Mucosa of descending colon (tissue), 3 donors: ENCODE data around the gene DKK3. TPM values are rescaled to one million over a fixed set of nuclear protein-coding genes. Genes with fewer than 3 reads are reported as not detected.
A peak's percentile ranks its signal among the peaks of the same experiment; 100 is the strongest.

ENCODE experiments used
- ATAC-seq: fragments of 200-7000 bp; cut with Tn5 transposase; one replicate; pipeline ENCODE4 v1.9.1; 2020; ENCODE audit warnings: mild to moderate bottlenecking, moderate library complexity
- DNase-seq, 3 donors: peaks; one replicate each; pipeline ENCODE4 v3.0.0-alpha.2; 2020
- H3K36me3 ChIP-seq: fragments of 200-600 bp; one replicate; pipeline ENCODE4 v1.8.0; 2021; ENCODE audit warnings: low read depth, mild to moderate bottlenecking
- H3K4me1 ChIP-seq: fragments of 200-600 bp; one replicate; pipeline ENCODE4 v1.8.0; 2021; ENCODE audit warnings: low read depth, mild to moderate bottlenecking
- H3K4me3 ChIP-seq: fragments of 200-600 bp; one replicate; pipeline ENCODE4 v1.8.0; 2021; ENCODE audit warnings: mild to moderate bottlenecking
- H3K9me3 ChIP-seq: fragments of 200-600 bp; one replicate; pipeline ENCODE4 v1.8.0; 2021; ENCODE audit warnings: mild to moderate bottlenecking
- intact Hi-C, 2 donors: fragments of 100-400 bp; cut with DNase I in 1 of 2; cut with micrococcal nuclease in 1 of 2; formaldehyde crosslinking; loops; one replicate each; pipeline versions ENCODE4 v1.11.0 to v1.11.1; 2022; cut with DNase I, micrococcal nuclease
- total RNA-seq, 3 donors: library from RNA; stranded (reverse); fragmentation: NEBNext Ultra II Directional in 2 of 3; extraction: Animal tissue kit (Norgen Biotek cat#: 25700) in 2 of 3; gene quantifications; one replicate each; pipeline versions ENCODE4 v1.2.1 to v1.2.4, GENCODE V29; 2021 to 2023
- TF ChIP-seq, protein P1 (sequence below): fragments of 200-600 bp; IDR thresholded peaks from one replicate; pipeline ENCODE4 v1.8.0; 2022; ENCODE audit warnings: antibody characterized with exemption, mild to moderate bottlenecking
- donor health status: DM: no; HTN: no; CAD: no; lungs with moderate emphysema.
- donor health status: DM: no; HTN: no; CAD: no.
- donor health status: DM: no; HTN: yes; CAD: no.

DKK3 gene
- total RNA-seq, 3 donors from 2014 or later: 9.1 to 52.9 (median 18.9) TPM

DNA sequence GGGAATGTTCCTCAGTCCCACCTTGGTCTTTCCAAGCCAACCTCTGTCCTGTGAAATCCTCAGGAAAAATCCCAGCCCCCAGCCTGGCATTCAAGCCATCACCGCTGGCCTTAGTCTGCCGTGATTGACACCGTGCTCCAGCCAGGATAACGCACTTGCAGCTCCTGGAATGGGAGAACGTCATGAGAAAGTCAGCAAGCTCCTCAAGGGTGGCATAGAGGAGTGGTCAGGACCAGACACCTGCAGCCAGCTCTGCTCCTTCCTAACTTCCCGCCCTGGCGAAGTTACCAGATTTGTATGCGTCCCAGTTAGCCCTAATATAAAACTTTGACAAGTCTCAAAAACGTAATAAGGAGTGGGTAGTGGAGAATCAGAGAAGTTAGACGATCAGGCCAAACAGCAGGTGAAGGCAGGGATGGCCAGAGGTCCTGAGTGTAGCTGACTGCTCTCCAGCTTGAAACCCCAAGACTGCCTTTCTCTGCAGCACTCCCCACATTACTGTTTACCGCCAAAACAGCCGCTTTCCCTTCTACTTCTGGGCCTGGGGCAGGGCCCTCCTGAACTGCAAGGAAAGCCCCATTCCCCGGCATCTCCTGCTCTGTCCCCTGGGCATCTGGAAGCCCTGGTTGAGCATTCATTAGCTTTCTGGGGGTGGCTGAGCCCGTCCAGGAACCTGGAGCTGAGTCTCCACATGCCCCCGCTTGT is 1.3 kb upstream of the DKK3 start:
- intact Hi-C loops: no loop called here
- no peaks in the 10 kb centered on the region for H3K36me3 ChIP-seq
- ATAC-seq (no peak), DNase-seq (no peak)
- no peaks in the 10 kb centered on the region for H3K4me1 ChIP-seq
- TF ChIP-seq, protein P1, sequence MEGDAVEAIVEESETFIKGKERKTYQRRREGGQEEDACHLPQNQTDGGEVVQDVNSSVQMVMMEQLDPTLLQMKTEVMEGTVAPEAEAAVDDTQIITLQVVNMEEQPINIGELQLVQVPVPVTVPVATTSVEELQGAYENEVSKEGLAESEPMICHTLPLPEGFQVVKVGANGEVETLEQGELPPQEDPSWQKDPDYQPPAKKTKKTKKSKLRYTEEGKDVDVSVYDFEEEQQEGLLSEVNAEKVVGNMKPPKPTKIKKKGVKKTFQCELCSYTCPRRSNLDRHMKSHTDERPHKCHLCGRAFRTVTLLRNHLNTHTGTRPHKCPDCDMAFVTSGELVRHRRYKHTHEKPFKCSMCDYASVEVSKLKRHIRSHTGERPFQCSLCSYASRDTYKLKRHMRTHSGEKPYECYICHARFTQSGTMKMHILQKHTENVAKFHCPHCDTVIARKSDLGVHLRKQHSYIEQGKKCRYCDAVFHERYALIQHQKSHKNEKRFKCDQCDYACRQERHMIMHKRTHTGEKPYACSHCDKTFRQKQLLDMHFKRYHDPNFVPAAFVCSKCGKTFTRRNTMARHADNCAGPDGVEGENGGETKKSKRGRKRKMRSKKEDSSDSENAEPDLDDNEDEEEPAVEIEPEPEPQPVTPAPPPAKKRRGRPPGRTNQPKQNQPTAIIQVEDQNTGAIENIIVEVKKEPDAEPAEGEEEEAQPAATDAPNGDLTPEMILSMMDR: no peak
- no peaks in the 10 kb centered on the region for H3K9me3 ChIP-seq
- no peak overlapping the region for H3K4me3 ChIP-seq

DNA sequence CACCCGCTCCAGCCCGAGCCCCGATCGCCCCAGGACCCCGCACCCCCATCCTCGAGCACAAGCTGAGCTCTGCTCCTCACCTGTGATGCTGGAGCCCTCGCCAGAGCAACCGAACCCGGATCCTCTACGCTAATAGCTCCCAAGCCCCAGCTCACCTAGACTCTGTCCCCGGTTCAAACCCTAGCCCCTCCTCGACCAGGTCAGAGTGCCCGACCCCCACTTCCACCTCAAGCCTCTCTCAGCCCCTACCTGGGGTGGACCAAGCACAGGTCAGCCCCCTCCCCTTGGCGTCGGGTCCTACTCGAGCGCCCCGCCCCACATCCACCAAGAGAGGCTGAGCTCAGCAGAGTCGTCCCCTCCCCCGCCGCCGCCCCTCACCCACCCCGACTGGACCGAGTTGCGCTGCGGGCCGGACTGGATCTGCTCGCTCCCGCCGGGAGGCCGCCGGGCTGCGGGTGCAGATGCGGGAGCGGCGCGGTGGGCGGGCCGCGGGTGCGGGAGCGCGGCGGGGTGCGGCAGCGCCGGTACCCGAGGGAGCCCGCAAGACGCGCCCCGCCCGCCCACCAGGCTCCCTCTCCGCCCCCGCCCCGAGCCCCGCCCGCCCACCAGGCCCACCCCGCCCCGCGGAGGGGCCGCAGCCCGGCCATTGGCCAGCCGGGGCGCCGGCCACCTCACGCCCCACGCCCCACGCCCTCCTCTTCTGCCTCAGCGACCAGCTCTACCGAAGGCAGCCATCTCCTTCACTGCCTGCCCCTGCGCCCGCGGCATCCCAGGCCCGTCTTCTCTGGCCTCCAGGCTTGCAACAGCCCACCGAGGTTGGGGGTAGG is 577 bp upstream of the DKK3 start:
- Histone ChIP-seq H3K4me3 (no peak overlapping the region), H3K4me1 (no peaks in the 10 kb centered on the region), H3K9me3 (no peaks in the 10 kb centered on the region), H3K36me3 (no peaks in the 10 kb centered on the region)
- intact Hi-C loops: no loop called here
- DNase-seq (peak in 1 of 3 donors; percentile 39), ATAC-seq (peak; percentile 57)
- TF ChIP-seq, protein P1: no peak

DNA sequence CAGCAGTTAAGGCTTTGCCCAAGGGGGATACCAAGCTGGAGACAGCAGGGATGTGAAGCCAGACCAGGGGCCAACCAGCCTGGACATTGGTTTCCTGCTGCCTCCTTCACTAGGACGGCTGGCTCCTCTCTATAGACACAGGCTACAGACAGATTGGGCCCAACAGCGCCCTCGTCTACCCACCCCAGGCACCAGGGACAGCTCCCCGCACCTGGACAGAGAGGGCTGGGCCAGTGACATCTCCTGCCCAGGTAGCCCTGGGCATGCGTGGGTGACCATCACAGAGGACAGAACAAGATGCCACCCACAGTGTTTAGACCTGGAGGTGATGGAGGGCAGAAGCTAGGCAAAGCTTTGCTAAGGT is 1.2 kb downstream of the DKK3 start:
- TF ChIP-seq, protein P1: no peak
- H3K4me1 ChIP-seq: no peaks in the 10 kb centered on the region
- intact Hi-C loops: no loop called here
- DNase-seq (no peak), ATAC-seq (no peak)
- no peaks in the 10 kb centered on the region for H3K36me3 ChIP-seq
- H3K9me3 ChIP-seq: no peaks in the 10 kb centered on the region
- H3K4me3 ChIP-seq: no peak overlapping the region

DNA sequence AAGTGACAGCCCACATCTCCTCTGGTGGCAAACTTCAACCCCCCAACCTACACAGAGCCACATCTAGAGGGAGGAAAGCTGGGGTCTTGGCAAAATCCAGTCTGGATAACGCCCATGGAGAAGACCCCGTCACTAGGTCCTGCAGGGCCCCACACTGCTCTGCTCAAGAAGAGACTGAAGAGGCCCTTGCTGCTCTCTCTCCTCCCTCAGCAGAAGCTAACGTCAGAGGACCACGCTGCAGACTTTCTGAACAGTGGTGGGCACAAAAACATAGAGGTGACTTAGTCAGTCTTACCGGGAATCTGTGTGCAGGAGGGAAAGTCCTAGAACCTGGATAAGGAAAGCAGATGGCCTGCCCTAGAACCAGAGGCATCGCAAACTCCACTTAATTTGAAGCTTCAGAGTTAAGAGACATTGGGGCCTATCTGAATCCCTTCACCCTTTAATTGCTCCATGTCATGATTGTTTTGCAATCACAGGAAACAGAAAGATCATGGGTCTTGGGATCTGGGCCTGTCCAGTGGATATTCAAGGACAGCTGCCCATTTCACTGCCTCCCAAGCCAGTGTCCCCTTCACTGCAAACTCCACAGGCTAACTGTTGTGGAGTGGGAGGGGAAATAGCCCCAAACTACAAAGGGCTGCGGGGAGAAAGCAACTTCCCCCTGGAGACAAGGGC is 1.7 kb downstream of the DKK3 start:
- Histone ChIP-seq H3K4me1 (no peaks in the 10 kb centered on the region), H3K9me3 (no peaks in the 10 kb centered on the region), H3K36me3 (no peaks in the 10 kb centered on the region), H3K4me3 (no peak overlapping the region)
- no peak for DNase-seq
- intact Hi-C loops: no loop called here
- TF ChIP-seq, protein P1: no peak
- no peak for ATAC-seq

DNA sequence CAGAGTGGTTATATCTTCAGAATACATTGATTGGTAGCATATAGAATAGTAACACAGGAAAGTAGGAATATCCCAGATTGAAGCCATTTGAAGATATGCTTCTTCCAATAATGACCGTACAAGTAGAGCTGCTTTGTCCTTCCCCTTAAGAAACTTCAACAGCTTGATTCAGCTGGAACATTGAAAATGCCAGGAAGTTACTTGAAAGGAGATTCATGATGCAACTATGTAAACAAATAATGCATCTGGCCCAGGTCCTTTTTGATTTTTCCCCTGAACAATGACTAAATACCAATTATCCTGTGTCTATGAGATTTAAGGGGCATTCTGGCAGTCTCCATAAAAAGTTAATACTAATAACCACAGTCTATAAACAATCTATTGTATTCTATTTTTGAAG is 3.0 kb downstream of the DKK3 start:
- H3K9me3 ChIP-seq: no peaks in the 10 kb centered on the region
- no peak for DNase-seq
- H3K36me3 ChIP-seq: no peaks in the 10 kb centered on the region
- intact Hi-C loops: no loop called here
- no peaks in the 10 kb centered on the region for H3K4me1 ChIP-seq
- ATAC-seq: no peak
- no peak overlapping the region for H3K4me3 ChIP-seq
- TF ChIP-seq, protein P1: no peak
